Adrenal gland (tissue), 5 donors: ENCODE data around the gene XYLB.

ENCODE experiments used
- POLR2A ChIP-seq, 2 donors: fragments of 450-650 bp; IDR thresholded peaks; one replicate each; pipeline ENCODE4 v1.6.1; 2017; ENCODE audit warnings: antibody characterized with exemption in 2 of 2, mild to moderate bottlenecking in 2 of 2, moderate library complexity in 1 of 2
- TF ChIP-seq, protein P1 (sequence below), 6 experiments: fragments of 450-650 bp in 4 of 6; fragments of 200-600 bp in 2 of 6; sonication (generic) in 1 of 6; IDR thresholded peaks; 1 replicate in 5 of 6; 2 replicates in 1 of 6; pipeline versions ENCODE4 v1.5.1 to v1.8.0; 2016 to 2021; ENCODE audit warnings: antibody characterized with exemption in 6 of 6, mild to moderate bottlenecking in 2 of 6, moderate library complexity in 1 of 6
- donor health status: DM: no; HTN: no; CAD: no.

DNA sequence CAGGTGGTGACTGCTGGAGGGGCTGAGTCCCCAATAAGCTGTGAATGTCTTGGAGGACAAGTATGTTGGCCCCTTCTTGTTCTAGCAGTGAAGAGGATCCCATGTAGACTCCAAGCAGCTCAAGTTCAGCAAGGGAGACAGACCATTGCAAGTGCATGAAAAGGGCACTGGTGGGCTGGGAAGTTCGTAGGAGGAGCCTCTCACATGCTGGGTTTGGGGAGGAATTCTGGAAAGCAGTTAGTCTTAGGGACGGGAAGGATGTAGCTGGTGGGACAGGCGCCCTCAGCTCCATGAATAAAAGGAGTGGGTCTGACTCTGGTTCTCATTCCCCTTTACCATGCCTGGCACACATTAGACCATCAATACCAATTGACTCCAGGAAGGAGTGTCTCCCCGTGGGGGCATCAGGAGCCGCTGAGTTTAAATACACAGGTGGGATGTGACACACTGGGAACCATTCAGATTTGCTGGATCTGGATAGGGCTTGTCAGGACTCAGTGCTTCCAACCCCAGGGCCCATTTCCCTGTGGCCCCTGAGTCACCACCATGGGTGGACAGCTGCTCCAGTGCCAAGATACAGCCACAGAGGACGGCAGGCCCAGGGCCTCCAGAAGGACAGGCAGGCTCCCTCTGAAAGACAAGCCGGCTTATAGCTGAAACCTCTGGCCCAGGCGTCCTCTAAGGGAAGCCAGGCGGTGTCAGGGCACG is 552 bp upstream of the XYLB start:
- TF ChIP-seq POLR2A (IDR thresholded peaks at IDR 0.05): no peak
- TF ChIP-seq, protein P1, sequence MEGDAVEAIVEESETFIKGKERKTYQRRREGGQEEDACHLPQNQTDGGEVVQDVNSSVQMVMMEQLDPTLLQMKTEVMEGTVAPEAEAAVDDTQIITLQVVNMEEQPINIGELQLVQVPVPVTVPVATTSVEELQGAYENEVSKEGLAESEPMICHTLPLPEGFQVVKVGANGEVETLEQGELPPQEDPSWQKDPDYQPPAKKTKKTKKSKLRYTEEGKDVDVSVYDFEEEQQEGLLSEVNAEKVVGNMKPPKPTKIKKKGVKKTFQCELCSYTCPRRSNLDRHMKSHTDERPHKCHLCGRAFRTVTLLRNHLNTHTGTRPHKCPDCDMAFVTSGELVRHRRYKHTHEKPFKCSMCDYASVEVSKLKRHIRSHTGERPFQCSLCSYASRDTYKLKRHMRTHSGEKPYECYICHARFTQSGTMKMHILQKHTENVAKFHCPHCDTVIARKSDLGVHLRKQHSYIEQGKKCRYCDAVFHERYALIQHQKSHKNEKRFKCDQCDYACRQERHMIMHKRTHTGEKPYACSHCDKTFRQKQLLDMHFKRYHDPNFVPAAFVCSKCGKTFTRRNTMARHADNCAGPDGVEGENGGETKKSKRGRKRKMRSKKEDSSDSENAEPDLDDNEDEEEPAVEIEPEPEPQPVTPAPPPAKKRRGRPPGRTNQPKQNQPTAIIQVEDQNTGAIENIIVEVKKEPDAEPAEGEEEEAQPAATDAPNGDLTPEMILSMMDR (IDR thresholded peaks at IDR 0.05): no peak
